Inflammatory macrophage treated with lipopolysaccharide for 1 hour (primary cell): ENCODE data around the gene GALP.
"Not testable (repeated sequence)": the region's sequence is repeated elsewhere in the genome, so short reads cannot be mapped to it uniquely, and the experiment has no call there.

ENCODE experiments used
- DNase-seq, 2 donors: peaks; one replicate each; pipeline ENCODE4 v3.0.0-alpha.2; 2020 to 2022

GALP gene

DNA sequence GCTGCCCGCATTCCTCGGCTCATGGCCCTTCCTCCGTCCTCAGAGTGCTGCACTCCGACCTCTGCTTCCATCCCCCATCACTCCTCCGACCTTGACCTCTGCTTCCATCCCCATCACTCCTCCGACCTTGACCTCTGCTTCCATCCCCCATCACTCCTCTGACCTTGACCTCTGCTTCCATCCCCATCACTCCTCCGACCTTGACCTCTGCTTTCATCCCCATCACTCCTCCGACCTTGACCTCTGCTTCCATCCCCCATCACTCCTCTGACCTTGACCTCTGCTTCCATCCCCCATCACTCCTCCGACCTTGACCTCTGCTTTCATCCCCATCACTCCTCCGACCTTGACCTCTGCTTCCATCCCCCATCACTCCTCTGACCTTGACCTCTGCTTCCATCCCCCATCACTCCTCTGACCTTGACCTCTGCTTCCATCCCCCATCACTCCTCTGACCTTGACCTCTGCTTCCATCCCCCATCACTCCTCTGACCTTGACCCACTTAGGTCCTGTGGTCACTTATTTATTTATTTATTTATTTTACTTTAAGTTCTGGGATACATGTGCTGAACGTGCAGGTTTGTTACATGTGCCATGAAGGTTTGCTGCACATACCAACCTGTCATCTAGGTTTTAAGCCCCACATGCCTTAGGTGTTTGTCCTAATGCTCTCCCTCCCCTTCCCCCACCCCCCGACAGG lies 26.7 kb upstream of the GALP start:
- not testable (repeated sequence) for DNase-seq

DNA sequence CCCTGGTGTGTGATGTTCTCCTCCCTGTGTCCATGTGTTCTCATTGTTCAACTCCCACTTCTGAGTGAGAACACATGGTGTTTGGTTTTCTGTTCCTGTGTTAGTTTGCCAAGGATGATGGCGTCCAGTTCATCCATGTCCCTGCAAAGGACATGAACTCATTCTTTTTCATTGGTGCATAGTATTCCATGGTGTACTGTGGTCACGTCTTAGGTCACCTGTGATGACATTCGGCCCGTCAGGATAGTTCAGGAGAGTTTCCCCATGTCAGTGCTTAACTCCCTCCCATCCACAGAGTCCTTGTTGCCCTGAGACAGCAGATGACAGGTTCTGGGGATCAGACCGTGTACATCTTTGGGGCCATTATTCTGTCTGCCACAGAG lies 26.2 kb upstream of the GALP start:
- no peak for DNase-seq

DNA sequence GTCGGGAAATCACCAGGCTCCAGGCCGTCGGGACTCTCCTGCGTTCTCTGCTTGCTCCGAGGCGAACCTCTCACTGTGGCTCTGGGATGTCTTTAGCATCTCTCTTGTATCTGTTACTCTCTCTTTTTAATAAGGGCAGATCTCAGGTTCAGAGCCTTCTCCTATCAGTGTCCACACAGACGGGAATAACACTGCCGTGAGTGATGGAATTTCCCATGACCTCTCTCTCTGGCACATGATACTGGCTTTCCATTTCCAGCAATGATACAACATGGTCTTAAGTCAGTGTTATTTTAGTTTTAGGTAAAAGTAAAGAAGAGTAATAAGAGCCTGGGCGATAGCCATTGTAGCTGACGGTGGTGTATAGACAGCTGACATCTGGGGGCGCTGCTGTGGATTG lies 25.4 kb upstream of the GALP start:
- DNase-seq = no peak

DNA sequence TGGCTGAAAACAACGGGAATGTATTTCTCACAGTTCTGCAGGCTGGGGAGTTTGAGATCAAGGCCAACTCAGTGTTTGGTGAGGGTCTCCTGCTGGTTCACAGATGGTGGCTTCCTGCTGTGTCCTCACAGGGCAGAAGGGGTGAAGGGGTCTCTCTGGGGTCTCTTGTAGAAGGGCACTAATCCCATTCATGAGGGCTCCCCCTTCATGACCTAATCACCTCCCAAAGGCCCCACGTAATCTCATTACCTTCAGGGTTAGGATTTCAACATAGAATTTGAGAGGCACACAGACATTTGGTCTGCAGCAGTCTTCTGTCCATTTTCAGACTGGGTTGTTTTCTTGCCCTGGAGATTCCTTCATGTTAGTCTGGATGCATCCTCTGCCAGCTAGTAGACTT lies 23.2 kb upstream of the GALP start:
- no peak for DNase-seq

DNA sequence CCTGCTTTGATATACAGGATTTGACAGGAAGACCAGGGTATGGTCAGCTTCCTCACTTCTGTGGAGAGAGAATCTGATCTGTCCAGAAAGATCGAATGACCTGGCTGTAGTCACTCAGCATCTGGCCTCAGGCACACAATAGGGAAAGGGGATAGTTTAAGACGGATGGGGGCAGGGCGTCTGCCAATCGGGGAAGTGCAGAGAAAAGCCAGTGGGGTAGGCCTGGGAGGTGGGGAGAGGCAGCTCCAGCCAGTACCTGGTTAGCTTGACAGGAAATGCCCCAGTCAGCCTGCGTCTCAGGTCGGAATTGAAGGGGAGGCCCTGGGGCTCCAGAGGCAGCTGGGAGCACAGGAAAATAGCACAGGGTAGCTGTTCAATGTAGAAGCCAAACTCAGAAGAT lies 22.3 kb upstream of the GALP start:
- DNase-seq = no peak

DNA sequence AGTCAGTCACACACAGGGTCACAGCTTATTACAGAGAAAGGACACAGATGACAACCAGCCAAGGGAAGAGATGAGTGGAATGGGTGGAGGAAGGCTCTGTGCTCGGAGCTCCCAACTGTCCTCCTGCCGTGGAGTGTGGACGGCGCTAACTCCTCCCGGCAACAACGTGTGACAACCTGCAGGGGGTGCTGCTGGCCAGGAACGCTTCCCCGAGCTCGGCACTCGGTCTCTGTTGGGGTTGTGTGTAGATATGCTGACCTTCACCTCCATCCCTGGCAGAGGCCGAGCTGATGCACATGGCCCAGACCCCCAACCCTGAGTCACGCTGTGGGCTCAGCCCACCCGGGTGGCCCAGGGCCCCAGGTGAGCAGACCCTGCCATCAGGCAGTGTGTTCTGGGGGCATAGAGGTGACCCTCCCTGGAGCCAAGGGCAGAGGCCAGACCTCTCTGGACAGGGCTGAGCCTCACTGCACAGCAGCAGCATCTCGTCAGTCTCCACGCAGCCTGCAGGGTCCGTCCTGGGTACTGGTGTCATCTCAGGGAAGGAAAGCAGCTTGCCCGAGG lies 20.6 kb upstream of the GALP start:
- DNase-seq = no peak

DNA sequence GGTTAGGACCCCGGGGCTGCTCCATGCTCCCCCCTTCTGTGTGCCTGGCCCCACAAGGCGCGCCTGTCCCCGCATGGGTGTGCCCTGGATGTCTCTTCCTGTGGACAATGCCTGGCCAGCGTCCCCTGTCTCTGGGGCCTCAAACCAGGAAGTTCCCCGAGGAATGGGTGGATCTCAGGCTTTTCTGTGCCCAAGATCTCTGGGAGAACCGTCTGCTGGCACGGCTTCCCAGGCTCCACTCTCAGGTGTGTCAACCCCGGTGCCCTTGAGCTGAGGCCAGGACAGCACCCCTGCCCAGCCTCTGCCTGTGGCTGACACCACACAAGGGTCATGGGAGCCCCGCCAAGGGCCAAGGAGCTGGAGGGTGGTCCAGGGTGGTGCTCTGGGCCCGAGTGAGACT lies 19.0 kb upstream of the GALP start:
- no peak for DNase-seq

DNA sequence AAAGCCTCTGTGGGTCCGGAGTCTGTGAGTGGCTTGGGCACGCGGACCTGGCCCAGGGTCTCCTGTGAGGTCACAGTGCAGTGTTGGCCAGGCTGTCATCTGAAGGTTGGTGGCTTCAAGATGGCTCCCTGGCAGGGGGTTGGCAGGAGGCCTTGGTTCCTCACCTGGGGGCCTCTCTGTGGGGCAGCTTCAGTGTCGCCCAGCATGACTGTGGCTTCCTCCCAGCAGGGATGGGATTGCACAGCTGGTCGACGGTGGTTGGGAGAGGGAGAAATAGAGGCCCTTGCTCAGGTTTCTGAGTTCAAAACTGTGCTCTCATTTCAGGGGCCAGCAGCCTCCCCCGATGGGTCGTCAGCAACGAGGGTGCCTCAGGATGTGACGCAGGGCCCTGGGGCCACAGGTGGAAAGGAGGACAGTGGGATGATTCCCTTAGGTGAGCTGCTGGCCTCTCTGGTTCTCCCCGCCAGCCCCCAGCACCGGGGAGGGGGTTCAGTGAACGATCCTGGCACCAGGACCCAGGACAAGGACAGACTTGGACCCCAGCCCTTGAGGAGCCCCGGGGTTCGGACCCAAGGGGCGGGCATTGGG lies 17.5 kb upstream of the GALP start:
- DNase-seq = no peak

DNA sequence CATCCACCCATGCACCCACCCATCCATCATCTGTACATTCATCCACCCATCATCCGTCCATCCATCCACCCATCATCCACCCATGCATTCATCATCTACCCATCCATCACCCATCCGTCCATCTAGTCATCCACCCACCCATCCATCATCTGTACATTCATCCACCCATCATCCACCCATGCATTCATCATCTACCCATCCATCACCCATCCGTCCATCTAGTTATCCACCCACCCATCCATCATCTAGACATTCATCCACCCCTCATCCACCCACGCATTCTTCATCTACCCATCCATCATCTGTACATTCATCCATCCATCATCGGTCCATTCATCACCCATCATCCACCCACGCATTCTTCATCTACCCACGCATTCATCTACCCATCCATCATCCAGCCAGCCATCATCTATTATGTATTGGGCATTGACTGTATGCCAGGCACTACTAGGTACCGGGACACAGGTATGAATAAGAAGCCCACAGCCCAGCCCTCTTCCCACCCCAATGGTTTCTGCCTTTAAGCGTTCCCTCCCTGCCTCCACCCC lies 16.7 kb upstream of the GALP start:
- no peak for DNase-seq

DNA sequence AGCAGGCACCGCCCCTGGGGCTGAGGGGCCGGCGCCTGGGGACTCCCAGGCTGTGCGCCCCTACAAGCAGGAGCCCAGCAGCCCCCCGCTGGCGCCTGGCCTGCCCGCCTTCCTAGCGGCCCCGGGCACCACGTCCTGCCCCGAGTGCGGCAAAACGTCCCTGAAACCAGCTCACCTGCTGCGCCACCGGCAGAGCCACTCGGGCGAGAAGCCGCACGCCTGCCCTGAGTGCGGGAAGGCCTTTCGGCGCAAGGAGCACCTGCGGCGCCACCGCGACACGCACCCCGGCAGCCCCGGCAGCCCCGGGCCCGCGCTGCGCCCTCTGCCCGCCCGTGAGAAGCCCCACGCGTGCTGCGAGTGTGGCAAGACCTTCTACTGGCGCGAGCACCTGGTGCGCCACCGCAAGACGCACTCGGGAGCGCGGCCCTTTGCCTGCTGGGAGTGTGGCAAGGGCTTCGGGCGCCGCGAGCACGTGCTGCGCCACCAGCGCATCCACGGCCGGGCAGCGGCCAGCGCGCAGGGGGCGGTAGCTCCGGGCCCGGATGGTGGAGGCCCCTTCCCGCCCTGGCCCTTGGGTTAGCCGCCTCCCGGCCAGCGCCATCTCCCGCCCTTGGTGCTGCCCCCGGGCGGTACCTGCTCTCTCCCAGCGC lies 16.1 kb upstream of the GALP start:
- DNase-seq = no peak

DNA sequence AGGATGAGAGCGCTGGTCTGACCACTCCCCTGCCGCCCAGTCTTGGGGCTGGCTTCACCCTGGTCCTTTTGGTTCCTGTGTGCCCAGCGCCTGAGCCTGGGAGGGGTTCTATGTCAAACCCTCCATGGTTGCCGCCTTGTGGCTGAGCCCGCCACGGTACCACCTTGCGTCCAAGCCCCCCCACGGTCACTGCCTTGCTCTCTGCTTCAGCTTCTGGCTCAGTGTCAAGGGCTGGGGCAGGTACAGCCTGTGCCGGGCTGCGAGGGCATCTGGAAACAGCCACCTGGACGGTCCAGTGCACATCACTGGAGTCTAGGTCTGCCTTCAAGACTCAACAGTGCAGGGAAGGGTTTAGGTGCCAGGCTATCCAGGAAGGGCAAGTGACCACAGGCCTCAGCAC lies 14.3 kb upstream of the GALP start:
- no peak for DNase-seq

DNA sequence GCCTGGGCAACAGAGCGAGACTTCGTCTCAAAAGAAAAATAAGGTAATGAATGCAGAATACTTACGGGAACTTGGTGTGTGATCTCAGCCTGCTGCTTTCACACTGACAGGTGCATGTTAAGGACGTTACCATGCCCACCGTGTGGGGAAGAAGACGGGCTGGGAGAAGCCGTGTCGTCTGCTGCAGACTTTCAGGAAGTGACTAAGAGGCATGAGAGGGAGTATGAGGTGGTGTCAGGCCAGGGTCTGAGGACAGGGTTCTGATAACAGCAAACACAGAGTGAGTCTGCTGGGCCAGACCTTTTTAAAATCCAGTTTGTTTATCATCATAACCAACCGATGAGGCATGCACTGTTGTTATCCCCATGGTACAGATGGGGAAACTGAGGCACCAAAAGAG lies 13.6 kb upstream of the GALP start:
- peak; percentile 10 to 50 for DNase-seq

DNA sequence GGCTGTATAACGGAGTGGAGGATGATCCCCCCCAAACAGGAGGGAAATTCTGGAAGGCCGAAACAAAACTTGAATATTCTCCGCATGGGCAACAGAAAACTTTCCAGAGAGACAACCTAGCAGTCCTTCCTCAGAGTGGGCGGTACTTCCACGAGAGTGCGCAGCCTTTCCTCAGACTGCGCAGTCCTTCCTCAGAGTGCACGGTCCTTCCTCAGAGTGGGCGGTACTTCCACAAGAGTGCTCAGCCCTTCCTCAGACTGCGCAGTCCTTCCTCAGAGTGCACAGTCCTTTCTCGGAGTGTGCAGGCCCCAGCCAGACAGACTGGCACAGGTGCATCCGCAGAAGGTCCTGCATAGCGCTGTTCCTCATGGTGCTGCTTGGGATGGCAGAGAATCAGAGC lies 12.7 kb upstream of the GALP start:
- no peak for DNase-seq

DNA sequence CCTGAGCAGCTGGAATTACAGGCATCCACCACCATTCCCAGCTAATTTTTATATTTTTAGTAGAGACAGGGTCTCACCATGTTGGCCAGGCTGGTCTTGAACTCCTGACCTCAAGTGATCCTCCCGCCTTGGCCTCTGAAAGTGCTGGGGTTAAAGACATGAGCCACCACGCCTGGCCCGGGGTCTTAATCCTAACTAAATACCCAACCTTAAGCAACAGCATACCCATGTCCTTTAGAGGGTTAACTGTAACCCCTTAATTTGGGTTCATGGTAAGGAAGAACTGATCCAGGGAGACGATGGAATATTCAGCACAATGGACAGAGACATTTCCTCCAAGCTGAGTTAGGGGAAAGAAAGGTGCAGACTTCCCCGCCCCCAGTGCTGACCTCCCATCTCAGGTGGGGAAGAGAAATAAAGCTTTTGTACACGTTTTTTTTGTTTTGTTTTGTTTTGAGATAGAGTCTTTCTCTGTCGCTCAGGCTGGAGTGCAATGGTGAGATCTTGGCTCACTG lies 8.7 kb upstream of the GALP start:
- no peak for DNase-seq

DNA sequence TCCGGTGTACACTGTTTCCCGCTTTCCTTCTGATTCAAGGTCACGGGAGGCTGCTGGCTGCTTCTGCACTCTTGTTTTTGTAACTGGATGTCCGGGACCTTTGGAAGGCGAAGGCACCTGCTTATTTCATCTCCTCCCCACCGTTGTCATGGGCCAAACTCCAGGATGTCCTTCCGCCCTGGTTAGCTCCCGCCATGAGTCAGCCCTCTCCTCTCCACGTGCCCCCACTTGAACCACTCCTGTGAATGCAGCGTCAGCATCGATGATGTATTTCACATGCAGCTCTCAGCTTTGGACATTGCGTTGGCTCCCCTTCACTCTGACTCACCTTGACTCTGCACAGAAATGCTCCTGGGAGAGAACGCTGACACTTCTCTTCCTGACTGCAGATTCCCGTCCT lies 5.5 kb upstream of the GALP start:
- no peak for DNase-seq

DNA sequence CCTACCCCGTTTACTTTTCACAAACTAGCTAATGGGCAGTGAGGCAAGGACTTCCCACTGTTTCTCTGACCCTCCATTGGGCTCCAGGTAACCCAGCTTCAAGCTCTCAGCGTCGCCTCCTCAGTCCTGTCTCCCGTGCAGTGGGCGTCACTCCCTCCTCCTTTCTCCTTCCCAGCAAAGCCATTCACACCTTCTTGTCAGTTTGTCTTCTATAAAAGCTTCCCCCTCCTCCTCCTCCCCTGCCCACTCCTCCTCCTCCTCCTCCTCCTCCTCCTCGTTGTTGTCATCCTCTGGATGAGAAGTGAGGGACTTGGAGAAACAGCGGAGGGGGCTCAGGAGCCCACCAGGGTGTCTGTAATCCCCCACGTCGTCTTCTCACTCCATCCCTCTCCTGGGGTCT lies 1.7 kb upstream of the GALP start:
- DNase-seq = no peak

DNA sequence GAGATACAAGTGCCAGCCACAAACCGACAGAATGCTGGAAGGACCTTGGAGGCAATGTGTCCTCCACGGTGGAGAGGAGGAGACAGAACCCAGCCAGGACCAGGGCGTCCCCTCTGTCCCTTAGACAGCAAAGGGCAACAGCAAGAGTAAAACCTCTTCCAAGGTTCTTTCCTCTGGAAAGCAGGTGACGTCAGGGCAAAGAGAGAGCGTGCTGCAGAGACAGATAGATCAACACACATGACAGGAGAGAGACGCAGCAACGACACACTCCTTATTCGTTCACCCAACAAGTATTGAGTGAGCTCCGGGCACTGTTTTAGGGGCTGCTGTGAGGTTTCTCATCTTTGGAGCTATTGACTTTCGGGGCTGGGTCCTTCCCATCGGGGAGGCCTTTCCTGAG lies 1.3 kb upstream of the GALP start:
- no peak for DNase-seq

DNA sequence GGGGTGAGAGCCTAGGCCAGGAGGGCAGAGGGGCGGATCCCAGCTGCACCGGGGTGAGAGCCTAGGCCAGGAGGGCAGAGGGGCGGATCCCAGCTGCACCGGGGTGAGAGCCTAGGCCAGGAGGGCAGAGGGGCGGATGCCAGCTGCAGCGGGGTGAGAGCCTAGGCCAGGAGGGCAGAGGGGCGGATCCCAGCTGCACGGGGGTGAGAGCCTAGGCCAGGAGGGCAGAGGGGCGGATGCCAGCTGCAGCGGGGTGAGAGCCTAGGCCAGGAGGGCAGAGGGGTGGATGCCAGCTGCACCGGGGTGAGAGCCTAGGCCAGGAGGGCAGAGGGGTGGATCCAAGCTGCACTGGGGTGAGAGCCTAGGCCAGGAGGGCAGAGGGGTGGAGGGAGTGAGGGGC lies 502 bp downstream of the GALP start:
- not testable (repeated sequence) for DNase-seq

DNA sequence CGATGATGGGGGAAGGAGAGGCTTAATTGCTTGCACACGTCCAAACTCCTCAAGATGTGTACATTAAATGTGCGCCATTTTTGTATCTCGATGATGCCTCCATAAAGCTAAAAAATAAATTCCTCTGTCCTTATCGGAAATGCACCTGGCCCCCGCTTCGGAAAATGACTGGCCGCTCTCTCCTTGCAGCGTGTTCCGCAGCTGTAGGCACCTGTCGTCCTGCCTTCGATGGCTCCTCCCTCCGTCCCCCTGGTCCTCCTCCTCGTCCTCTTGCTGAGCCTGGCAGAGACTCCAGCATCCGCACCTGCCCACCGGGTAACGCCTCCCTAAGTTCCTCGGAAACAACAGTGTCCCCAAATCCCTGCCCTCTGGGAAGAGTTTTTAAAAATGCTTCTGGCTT lies 1.1 kb downstream of the GALP start:
- no peak for DNase-seq

DNA sequence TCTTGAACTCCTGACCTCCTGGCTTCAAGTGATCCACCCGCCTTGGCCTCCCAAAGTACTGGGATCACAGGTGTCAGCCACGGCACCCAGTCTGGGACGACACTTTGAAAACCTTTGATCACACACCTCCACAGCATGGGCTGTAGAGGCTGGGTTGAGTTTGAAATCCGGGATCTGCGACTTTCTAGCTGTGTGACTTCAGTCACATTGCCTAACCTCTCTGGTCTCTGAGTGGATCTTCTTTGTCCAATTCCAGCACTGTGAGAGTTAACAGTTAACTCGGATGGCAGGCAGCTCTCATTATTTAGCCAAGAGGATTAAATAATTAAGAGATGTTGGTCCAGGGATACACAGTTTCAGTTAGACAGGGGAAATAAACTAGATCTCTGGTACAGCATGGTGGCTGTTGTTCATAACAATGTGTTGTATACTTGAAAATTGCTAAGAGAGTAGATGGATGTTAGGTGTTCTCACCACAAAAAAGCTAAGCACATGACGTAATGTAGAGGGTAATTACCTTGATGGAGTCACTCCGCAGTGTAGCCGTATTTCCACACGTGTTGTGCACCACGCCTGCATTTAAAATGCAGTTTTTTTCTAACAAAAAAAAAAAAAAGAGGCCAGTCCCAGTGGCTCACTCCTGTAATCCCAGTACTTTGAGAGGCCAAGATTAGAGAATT lies 1.9 kb downstream of the GALP start:
- no peak for DNase-seq

DNA sequence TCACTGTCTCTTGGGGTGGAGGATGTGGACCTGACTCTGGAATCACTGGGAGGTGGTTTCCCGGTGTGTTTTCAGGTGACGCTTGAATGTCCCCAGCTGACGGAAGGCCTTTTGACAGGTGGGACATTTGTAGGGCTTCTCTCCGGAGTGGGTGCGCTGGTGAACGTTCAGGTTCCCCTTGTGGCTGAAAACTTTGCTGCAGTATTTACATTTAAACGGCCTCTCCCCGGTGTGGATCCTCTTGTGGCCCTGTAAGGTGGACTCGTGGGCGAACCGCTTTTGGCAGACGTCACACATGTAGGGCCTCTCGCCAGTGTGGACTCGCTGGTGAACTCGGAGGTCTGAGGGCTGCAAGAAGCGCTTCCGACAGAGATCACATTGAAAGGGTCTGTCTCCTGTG lies 14.0 kb downstream of the GALP start:
- no peak for DNase-seq

DNA sequence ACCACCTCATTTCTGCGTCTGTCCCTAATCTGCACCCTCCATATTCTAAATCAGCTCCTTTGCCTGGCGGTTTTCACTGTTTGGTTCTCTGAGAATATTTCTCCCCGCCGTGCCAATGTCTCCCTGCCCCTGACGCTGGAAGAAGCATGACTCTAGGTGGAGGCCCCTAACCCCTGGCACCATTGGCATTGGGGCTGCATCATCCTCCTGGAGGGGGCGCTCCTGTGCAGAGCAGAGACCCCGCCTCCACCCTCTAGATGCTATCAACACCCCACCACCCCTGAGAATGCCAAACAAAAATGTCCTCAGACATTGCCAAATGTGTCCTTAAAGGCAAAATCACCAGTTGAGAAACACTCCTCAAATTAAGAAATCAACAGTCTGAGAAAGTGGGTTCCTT lies 15.3 kb downstream of the GALP start:
- DNase-seq = no peak

DNA sequence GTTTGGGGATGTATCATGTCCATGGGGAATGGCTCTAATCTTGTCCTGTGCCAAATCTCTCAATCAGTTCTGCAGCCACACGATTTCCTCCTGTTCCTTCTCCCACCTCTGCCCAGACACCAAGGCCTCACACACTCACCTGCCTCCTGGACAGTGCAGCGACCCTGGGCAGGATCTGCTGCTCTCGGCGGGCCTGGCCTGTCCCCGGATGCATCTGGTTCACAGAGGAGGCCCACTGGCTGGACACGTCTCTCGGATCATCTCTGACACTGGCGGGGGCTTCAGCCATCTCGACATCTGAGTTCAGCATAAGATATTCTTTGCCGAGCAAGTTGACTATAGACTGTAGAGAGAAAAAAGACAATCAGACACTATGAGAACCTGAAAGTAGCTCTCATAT lies 15.9 kb downstream of the GALP start:
- DNase-seq = no peak
